ENCODE data around the gene EXTL2.
"Not testable (repeated sequence)": the region's sequence is repeated elsewhere in the genome, so short reads cannot be mapped to it uniquely, and the experiment has no call there.

EXTL2 gene

DNA sequence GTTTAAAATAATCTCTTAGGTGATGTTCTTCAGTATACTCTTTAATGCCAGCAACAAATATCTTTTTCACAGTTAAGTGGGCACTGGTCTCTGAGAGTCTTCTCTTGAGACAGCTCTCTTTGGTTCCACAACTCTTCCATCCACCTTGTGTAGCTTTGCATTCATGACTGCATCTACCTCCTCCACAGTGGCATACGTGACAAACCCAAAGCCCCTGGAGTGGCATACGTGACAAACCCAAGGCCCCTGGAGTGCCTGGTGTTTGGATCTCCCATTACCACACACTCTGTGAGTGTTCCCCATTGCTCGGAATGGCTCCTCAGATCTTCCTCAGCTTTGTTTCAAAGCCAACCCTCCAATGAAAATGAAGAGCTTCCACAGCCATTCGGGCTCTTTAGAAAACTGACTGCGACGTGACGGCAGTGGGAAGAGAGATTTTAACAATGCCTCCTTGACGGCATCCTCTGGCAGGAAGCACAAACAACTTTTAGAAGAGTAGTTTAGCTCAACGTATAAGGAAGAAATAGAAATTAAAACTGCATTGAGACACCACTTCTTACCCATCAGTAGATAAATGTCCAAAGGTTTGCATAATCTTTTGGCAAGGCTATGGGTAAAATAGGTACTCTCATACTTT lies 47.1 kb upstream of the EXTL2 start:
- H3K23ac ChIP-seq (ENCODE audit: low read depth, low read length, poor library complexity): no peak overlapping the region
- H2BK120ac ChIP-seq (ENCODE audit: low read depth, low read length): no peak overlapping the region
- no peaks in the 10 kb centered on the region for H3K27me3 ChIP-seq (ENCODE audit: control insufficient read depth in 3 of 3, insufficient read depth in 3 of 3, low read depth in 1 of 3, low read length in 3 of 3)
- no CpG with 5 or more reads among the region's 9 CpGs for WGBS, 2 donors (ENCODE audit: extremely low coverage in 2 of 2, insufficient read length in 2 of 2, insufficient replicate concordance in 1 of 2)
- DNase-seq (ENCODE audit: low spot score): no peak
- no peak overlapping the region for H2BK5ac ChIP-seq (ENCODE audit: low read length)
- no peak overlapping the region for H4K8ac ChIP-seq (ENCODE audit: low read depth, low read length)
- no peak overlapping the region for H3K27ac ChIP-seq (replicated peaks; ENCODE audit: low read length)
- H2AFZ ChIP-seq (ENCODE audit: low read length): no peak overlapping the region
- H3K9ac ChIP-seq (ENCODE audit: low read depth, low read length, poor library complexity): no peak overlapping the region
- peaks cover 5 to 68% of the 10 kb centered on the region in 2 donors for H3K36me3 ChIP-seq (replicated peaks in 1 of 2; ENCODE audit: control insufficient read depth in 2 of 2, insufficient read depth in 2 of 2, low read length in 2 of 2)
- no peak overlapping the region for H4K91ac ChIP-seq (ENCODE audit: low read depth, low read length, poor library complexity)
- no peak overlapping the region for H2BK15ac ChIP-seq (ENCODE audit: low read length)
- H3K14ac ChIP-seq (ENCODE audit: low read length): no peak overlapping the region
- peaks cover 0 to 17% of the 10 kb centered on the region in 2 donors for H3K9me3 ChIP-seq (replicated peaks in 1 of 2; ENCODE audit: control insufficient read depth in 2 of 2, insufficient read depth in 1 of 2, low read depth in 1 of 2, low read length in 2 of 2)
- H3K4me1 ChIP-seq (ENCODE audit: control insufficient read depth in 2 of 2, insufficient read depth in 1 of 2, low read depth in 1 of 2, low read length in 2 of 2): no peaks in the 10 kb centered on the region
- H3K4me3 ChIP-seq (ENCODE audit: low read length in 2 of 2): no peak overlapping the region
- no peak overlapping the region for H3K4ac ChIP-seq (ENCODE audit: low read length)
- no peaks in the 10 kb centered on the region for H3K79me1 ChIP-seq (ENCODE audit: low read depth, low read length)
- no peak overlapping the region for H2AK5ac ChIP-seq (ENCODE audit: low read depth, low read length)
- no peak overlapping the region for H3K18ac ChIP-seq (ENCODE audit: low read length)
- no peak overlapping the region for H2BK12ac ChIP-seq (ENCODE audit: low read length)
- no peak overlapping the region for H3K4me2 ChIP-seq (ENCODE audit: insufficient read depth, low read length, poor library complexity, severe bottlenecking)

DNA sequence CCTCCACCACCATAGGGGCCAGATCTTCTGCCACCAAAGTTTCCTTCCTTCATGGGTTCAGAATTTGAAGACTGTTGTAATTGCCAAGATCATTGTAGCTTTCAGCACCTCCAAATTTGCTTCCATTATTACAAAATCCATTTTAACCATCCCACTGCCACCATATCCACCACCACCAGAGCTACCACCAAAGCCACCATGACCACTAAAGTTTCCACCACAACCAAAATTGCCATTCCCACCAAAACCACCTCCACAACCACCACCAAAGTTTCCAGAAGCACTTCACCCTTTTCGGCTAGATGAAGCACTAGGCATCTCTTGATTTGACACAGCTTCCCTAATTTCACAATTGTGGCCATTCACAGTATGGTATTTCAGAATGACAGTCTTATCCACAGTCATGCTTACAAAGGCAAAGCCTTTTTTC lies 46.5 kb upstream of the EXTL2 start:
- Histone ChIP-seq H2BK120ac (ENCODE audit: low read depth, low read length) (no peak overlapping the region), H2BK15ac (ENCODE audit: low read length) (no peak overlapping the region), H4K8ac (ENCODE audit: low read depth, low read length) (no peak overlapping the region), H4K91ac (ENCODE audit: low read depth, low read length, poor library complexity) (no peak overlapping the region), H3K27me3 (ENCODE audit: control insufficient read depth in 3 of 3, insufficient read depth in 3 of 3, low read depth in 1 of 3, low read length in 3 of 3) (no peaks in the 10 kb centered on the region), H2AFZ (ENCODE audit: low read length) (no peak overlapping the region), H3K4ac (ENCODE audit: low read length) (no peak overlapping the region), H3K14ac (ENCODE audit: low read length) (no peak overlapping the region), H3K9ac (ENCODE audit: low read depth, low read length, poor library complexity) (no peak overlapping the region), H3K23ac (ENCODE audit: low read depth, low read length, poor library complexity) (no peak overlapping the region), H3K4me3 (ENCODE audit: low read length in 2 of 2) (no peak overlapping the region), H2AK5ac (ENCODE audit: low read depth, low read length) (no peak overlapping the region), H3K36me3 (replicated peaks in 1 of 2; ENCODE audit: control insufficient read depth in 2 of 2, insufficient read depth in 2 of 2, low read length in 2 of 2) (peaks cover 5 to 74% of the 10 kb centered on the region in 2 donors), H3K27ac (replicated peaks; ENCODE audit: low read length) (no peak overlapping the region), H3K4me2 (ENCODE audit: insufficient read depth, low read length, poor library complexity, severe bottlenecking) (no peak overlapping the region), H3K9me3 (replicated peaks in 1 of 2; ENCODE audit: control insufficient read depth in 2 of 2, insufficient read depth in 1 of 2, low read depth in 1 of 2, low read length in 2 of 2) (peaks cover 0 to 22% of the 10 kb centered on the region in 2 donors), H3K4me1 (ENCODE audit: control insufficient read depth in 2 of 2, insufficient read depth in 1 of 2, low read depth in 1 of 2, low read length in 2 of 2) (no peaks in the 10 kb centered on the region), H3K18ac (ENCODE audit: low read length) (no peak overlapping the region), H2BK12ac (ENCODE audit: low read length) (no peak overlapping the region), H2BK5ac (ENCODE audit: low read length) (no peak overlapping the region), H3K79me1 (ENCODE audit: low read depth, low read length) (no peaks in the 10 kb centered on the region)
- no CpG with 5 or more reads among the region's 1 CpG for WGBS, 2 donors (ENCODE audit: extremely low coverage in 2 of 2, insufficient read length in 2 of 2, insufficient replicate concordance in 1 of 2)
- DNase-seq (ENCODE audit: low spot score): no peak

DNA sequence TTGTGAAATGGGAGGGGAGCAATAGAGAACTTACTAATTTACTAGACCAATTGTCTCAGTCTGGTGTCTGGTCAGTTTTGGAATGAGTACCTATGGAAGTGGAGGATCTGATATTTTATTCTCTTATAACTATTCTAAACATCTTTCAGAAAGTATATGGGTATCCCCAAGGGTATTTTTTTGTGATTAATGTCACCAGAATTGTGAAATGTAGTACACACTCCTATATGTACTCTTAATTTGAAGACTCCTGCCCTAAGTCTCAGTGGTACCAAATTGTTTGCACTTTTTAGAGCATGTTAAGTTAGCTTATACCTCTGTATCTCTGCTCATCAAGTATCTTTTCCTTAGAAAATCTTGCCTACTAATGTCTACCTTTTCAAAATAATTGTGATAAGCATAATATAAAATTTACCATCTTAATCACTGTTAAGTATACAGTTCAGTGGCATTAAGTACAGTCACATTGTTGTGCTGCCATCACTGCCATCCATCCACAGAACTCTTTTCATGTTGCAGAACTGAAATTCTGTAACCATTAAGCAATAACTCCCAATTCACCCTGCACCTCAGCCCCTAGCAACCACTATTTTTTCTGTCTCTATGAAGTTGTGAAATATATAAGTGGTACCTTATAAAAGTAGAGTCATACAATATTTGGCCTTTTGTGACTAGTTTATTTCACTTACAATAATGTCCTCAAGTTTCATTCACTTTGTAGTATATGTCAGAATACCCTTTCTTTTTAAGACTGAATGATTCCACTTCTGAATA lies 41.7 kb upstream of the EXTL2 start:
- Histone ChIP-seq H2AK5ac (ENCODE audit: low read depth, low read length) (no peak overlapping the region), H3K4me3 (ENCODE audit: low read length in 2 of 2) (no peak overlapping the region), H2AFZ (ENCODE audit: low read length) (no peak overlapping the region), H3K27me3 (ENCODE audit: control insufficient read depth in 3 of 3, insufficient read depth in 3 of 3, low read depth in 1 of 3, low read length in 3 of 3) (no peaks in the 10 kb centered on the region), H2BK12ac (ENCODE audit: low read length) (no peak overlapping the region), H3K4ac (ENCODE audit: low read length) (no peak overlapping the region), H4K91ac (ENCODE audit: low read depth, low read length, poor library complexity) (no peak overlapping the region), H3K9ac (ENCODE audit: low read depth, low read length, poor library complexity) (no peak overlapping the region), H3K36me3 (replicated peaks in 1 of 2; ENCODE audit: control insufficient read depth in 2 of 2, insufficient read depth in 2 of 2, low read length in 2 of 2) (peaks cover 4 to 65% of the 10 kb centered on the region in 2 donors), H4K8ac (ENCODE audit: low read depth, low read length) (no peak overlapping the region), H3K9me3 (replicated peaks in 1 of 2; ENCODE audit: control insufficient read depth in 2 of 2, insufficient read depth in 1 of 2, low read depth in 1 of 2, low read length in 2 of 2) (peaks cover 0 to 22% of the 10 kb centered on the region in 2 donors), H3K4me2 (ENCODE audit: insufficient read depth, low read length, poor library complexity, severe bottlenecking) (no peak overlapping the region), H3K14ac (ENCODE audit: low read length) (no peak overlapping the region), H3K18ac (ENCODE audit: low read length) (no peak overlapping the region), H3K4me1 (ENCODE audit: control insufficient read depth in 2 of 2, insufficient read depth in 1 of 2, low read depth in 1 of 2, low read length in 2 of 2) (no peaks in the 10 kb centered on the region), H3K27ac (replicated peaks; ENCODE audit: low read length) (no peak overlapping the region), H2BK15ac (ENCODE audit: low read length) (no peak overlapping the region), H2BK5ac (ENCODE audit: low read length) (no peak overlapping the region), H3K79me1 (ENCODE audit: low read depth, low read length) (no peaks in the 10 kb centered on the region), H2BK120ac (ENCODE audit: low read depth, low read length) (no peak overlapping the region), H3K23ac (ENCODE audit: low read depth, low read length, poor library complexity) (no peak overlapping the region)
- DNase-seq (ENCODE audit: low spot score): no peak

DNA sequence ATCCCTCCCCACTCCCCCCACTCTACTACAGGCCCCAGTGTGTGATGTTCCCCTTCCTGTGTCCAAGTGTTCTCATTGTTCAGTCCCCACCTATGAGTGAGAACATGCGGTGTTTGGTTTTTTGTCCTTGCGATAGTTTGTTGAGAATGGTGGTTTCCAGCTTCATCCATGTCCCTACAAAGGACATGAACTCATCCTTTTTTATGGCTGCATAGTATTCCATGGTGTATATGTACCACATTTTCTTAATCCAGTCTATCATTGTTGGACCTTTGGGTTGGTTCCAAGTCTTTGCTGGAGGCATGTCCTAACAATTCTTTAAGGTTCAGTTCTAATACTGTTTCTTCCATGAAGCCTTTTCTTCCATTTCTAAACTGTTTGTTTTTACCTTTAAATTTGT lies 38.9 kb upstream of the EXTL2 start:
- H2BK5ac ChIP-seq (ENCODE audit: low read length); H2BK120ac ChIP-seq (ENCODE audit: low read depth, low read length); H4K8ac ChIP-seq (ENCODE audit: low read depth, low read length); H3K27me3 ChIP-seq (ENCODE audit: control insufficient read depth in 3 of 3, insufficient read depth in 3 of 3, low read depth in 1 of 3, low read length in 3 of 3); H3K4ac ChIP-seq (ENCODE audit: low read length); H3K18ac ChIP-seq (ENCODE audit: low read length); H3K4me2 ChIP-seq (ENCODE audit: insufficient read depth, low read length, poor library complexity, severe bottlenecking); H3K79me1 ChIP-seq (ENCODE audit: low read depth, low read length); H3K14ac ChIP-seq (ENCODE audit: low read length); H3K4me3 ChIP-seq (ENCODE audit: low read length in 2 of 2); H4K91ac ChIP-seq (ENCODE audit: low read depth, low read length, poor library complexity); DNase-seq (ENCODE audit: low spot score); H3K27ac ChIP-seq (replicated peaks; ENCODE audit: low read length); H2BK12ac ChIP-seq (ENCODE audit: low read length); H3K23ac ChIP-seq (ENCODE audit: low read depth, low read length, poor library complexity); H3K9ac ChIP-seq (ENCODE audit: low read depth, low read length, poor library complexity); H2BK15ac ChIP-seq (ENCODE audit: low read length); H3K4me1 ChIP-seq (ENCODE audit: control insufficient read depth in 2 of 2, insufficient read depth in 1 of 2, low read depth in 1 of 2, low read length in 2 of 2); H2AFZ ChIP-seq (ENCODE audit: low read length); H2AK5ac ChIP-seq (ENCODE audit: low read depth, low read length): not testable (repeated sequence)
- Histone ChIP-seq H3K36me3 (replicated peaks in 1 of 2; ENCODE audit: control insufficient read depth in 2 of 2, insufficient read depth in 2 of 2, low read length in 2 of 2) (peaks cover 3 to 66% of the 10 kb centered on the region in 2 donors), H3K9me3 (replicated peaks in 1 of 2; ENCODE audit: control insufficient read depth in 2 of 2, insufficient read depth in 1 of 2, low read depth in 1 of 2, low read length in 2 of 2) (peaks cover 0 to 21% of the 10 kb centered on the region in 2 donors)
- WGBS, 2 donors (ENCODE audit: extremely low coverage in 2 of 2, insufficient read length in 2 of 2, insufficient replicate concordance in 1 of 2): no CpG with 5 or more reads among the region's 2 CpGs

Data from neuronal stem cell (in vitro differentiated cells).